Uterus (tissue), 4 donors: Measurements from ENCODE around the gene PTTG1IP2. TPM values are rescaled to one million over a fixed set of nuclear protein-coding genes. Genes with fewer than 3 reads are reported as not detected.
"Not testable (repeated sequence)": the region's sequence is repeated elsewhere in the genome, so short reads cannot be mapped to it uniquely, and the experiment has no call there.

Experiments
- DNase-seq, 2 donors: peaks; one replicate each; pipeline ENCODE4 v3.0.0-alpha.2; 2019 to 2020
- H3K27ac ChIP-seq, 2 donors: fragments of 200-600 bp; sonication (generic); 1 replicate in 1 of 2; 2 replicates in 1 of 2; pipeline ENCODE4 v1.5.1; 2016 to 2018
- H3K27me3 ChIP-seq, 2 donors: fragments of 200-600 bp; sonication (generic); one replicate each; pipeline ENCODE4 v1.5.1; 2018 to 2019; ENCODE audit warnings: control low read depth in 1 of 2
- H3K36me3 ChIP-seq, 2 donors: fragments of 200-600 bp; sonication (generic); one replicate each; pipeline ENCODE4 v1.5.1; 2019; ENCODE audit warnings: control low read depth in 1 of 2
- H3K4me1 ChIP-seq, 2 donors: fragments of 200-600 bp; sonication (generic); one replicate each; pipeline ENCODE4 v1.5.1; 2018 to 2019; ENCODE audit warnings: control low read depth in 1 of 2
- H3K4me3 ChIP-seq, 2 donors: fragments of 200-600 bp; sonication (generic); 1 replicate in 1 of 2; 2 replicates in 1 of 2; pipeline ENCODE4 v1.5.1; 2018 to 2019; ENCODE audit warnings: mild to moderate bottlenecking in 1 of 2
- H3K9me3 ChIP-seq, 2 donors: fragments of 200-600 bp; sonication (generic); one replicate each; pipeline ENCODE4 v1.5.1; 2019; ENCODE audit warnings: control low read depth in 1 of 2
- CTCF ChIP-seq, 4 experiments: fragments of 200-600 bp in 2 of 4; fragments of 450-650 bp in 2 of 4; sonication (generic) in 2 of 4; IDR thresholded peaks; one replicate each; pipeline ENCODE4 v1.5.1; 2016 to 2019; ENCODE audit warnings: antibody characterized with exemption in 4 of 4, mild to moderate bottlenecking in 2 of 4, moderate library complexity in 1 of 4
- POLR2A ChIP-seq, 2 donors: fragments of 450-650 bp; IDR thresholded peaks; one replicate each; pipeline ENCODE4 v1.6.1; 2016; ENCODE audit warnings: antibody characterized with exemption in 2 of 2, mild to moderate bottlenecking in 1 of 2, moderate library complexity in 1 of 2
- intact Hi-C: fragments of 100-400 bp; cut with DNase I; formaldehyde crosslinking; loops from one replicate; pipeline ENCODE4 v1.15.1; 2023; ENCODE audit warnings: low total_unique reads
- total RNA-seq, 4 donors: library from RNA; depleted of rRNA in 3 of 4; stranded (reverse); fragments of >200 nt in 3 of 4; gene quantifications; one replicate each; pipeline versions ENCODE4 v1.1.0 to v1.2.4, GENCODE V29; 2014 to 2023
- donor health status: DM: yes; HTN: yes; CAD: no.

Gene PTTG1IP2
- total RNA-seq, 4 donors from 2014 or later = not detected

- no peak for DNase-seq
- Histone ChIP-seq H3K4me1 (no peaks in the 10 kb centered on the region), H3K4me3 (no peak overlapping the region), H3K27me3 (no peaks in the 10 kb centered on the region), H3K27ac (no peak overlapping the region), H3K36me3 (no peaks in the 10 kb centered on the region), H3K9me3 (no peaks in the 10 kb centered on the region)
- intact Hi-C loops = no loop called here
- TF ChIP-seq CTCF (IDR thresholded peaks at IDR 0.05) (no peak), POLR2A (IDR thresholded peaks at IDR 0.05) (no peak)
Observed at GRCh38 chr7:90453931-90454330, 15.5 kb upstream of the PTTG1IP2 start.

- intact Hi-C loops = no loop called here
- Histone ChIP-seq H3K4me3 (no peak overlapping the region), H3K27ac (no peak overlapping the region)
Observed at GRCh38 chr7:90455163-90456030, 14.0 kb upstream of the PTTG1IP2 start.

GRCh38 chr7:90458104-90458503, 11.3 kb upstream of the PTTG1IP2 start:
- no peak overlapping the region for H3K4me3 ChIP-seq
- no peak overlapping the region for H3K27ac ChIP-seq
- intact Hi-C loops = no loop called here
- no peak for TF ChIP-seq POLR2A (IDR thresholded peaks at IDR 0.05)
- TF ChIP-seq CTCF (IDR thresholded peaks at IDR 0.05) = no peak
- H3K9me3 ChIP-seq = no peaks in the 10 kb centered on the region
- no peaks in the 10 kb centered on the region for H3K36me3 ChIP-seq
- DNase-seq = no peak
- H3K4me1 ChIP-seq = no peaks in the 10 kb centered on the region
- no peaks in the 10 kb centered on the region for H3K27me3 ChIP-seq

More at GRCh38 chr7:90455163-90456030, 14.0 kb upstream of the PTTG1IP2 start:
- no peak for DNase-seq
- Histone ChIP-seq H3K4me1 (no peaks in the 10 kb centered on the region), H3K36me3 (no peaks in the 10 kb centered on the region), H3K27me3 (no peaks in the 10 kb centered on the region), H3K9me3 (no peaks in the 10 kb centered on the region)
- TF ChIP-seq CTCF (IDR thresholded peaks at IDR 0.05) (peak; percentile 57 to 68 (median 65)), POLR2A (IDR thresholded peaks at IDR 0.05) (no peak)

- no peak for TF ChIP-seq CTCF (IDR thresholded peaks at IDR 0.05)
- no peak for TF ChIP-seq POLR2A (IDR thresholded peaks at IDR 0.05)
- no peak for DNase-seq
- intact Hi-C loops = no loop called here
- no peak overlapping the region for H3K4me3 ChIP-seq
- no peak overlapping the region for H3K27ac ChIP-seq
- no peaks in the 10 kb centered on the region for H3K27me3 ChIP-seq
- no peaks in the 10 kb centered on the region for H3K9me3 ChIP-seq
- H3K36me3 ChIP-seq = no peaks in the 10 kb centered on the region
- H3K4me1 ChIP-seq = no peaks in the 10 kb centered on the region
Observed at GRCh38 chr7:90459888-90460287, 9.6 kb upstream of the PTTG1IP2 start.

GRCh38 chr7:90461219-90461618, 8.2 kb upstream of the PTTG1IP2 start:
- DNase-seq = no peak
- no peaks in the 10 kb centered on the region for H3K9me3 ChIP-seq
- intact Hi-C loops = no loop called here
- H3K27ac ChIP-seq = no peak overlapping the region
- H3K4me1 ChIP-seq = no peaks in the 10 kb centered on the region
- H3K27me3 ChIP-seq = no peaks in the 10 kb centered on the region
- TF ChIP-seq POLR2A (IDR thresholded peaks at IDR 0.05) (no peak), CTCF (IDR thresholded peaks at IDR 0.05) (no peak)
- H3K4me3 ChIP-seq = no peak overlapping the region
- H3K36me3 ChIP-seq = no peaks in the 10 kb centered on the region

- DNase-seq, H3K27me3 ChIP-seq, intact Hi-C loops, H3K9me3 ChIP-seq, H3K4me1 ChIP-seq, H3K36me3 ChIP-seq: not testable (repeated sequence)
- H3K4me3 ChIP-seq = peak overlapping the region; percentile 7 to 14
- peak overlapping the region; percentile 40 to 65 for H3K27ac ChIP-seq
Observed at GRCh38 chr7:90463151-90463628, 6.2 kb upstream of the PTTG1IP2 start.
